Uterus (tissue), 2 donors: ENCODE measurements around the gene CACNB3.

ENCODE experiments used
- CTCF ChIP-seq, 4 experiments: fragments of 200-600 bp in 2 of 4; fragments of 450-650 bp in 2 of 4; sonication (generic) in 2 of 4; IDR thresholded peaks; one replicate each; pipeline ENCODE4 v1.5.1; 2016 to 2019; ENCODE audit warnings: antibody characterized with exemption in 4 of 4, mild to moderate bottlenecking in 2 of 4, moderate library complexity in 1 of 4
- POLR2A ChIP-seq, 2 donors: fragments of 450-650 bp; IDR thresholded peaks; one replicate each; pipeline ENCODE4 v1.6.1; 2016; ENCODE audit warnings: antibody characterized with exemption in 2 of 2, mild to moderate bottlenecking in 1 of 2, moderate library complexity in 1 of 2

- no peak for TF ChIP-seq CTCF (IDR thresholded peaks at IDR 0.05)
- no peak for TF ChIP-seq POLR2A (IDR thresholded peaks at IDR 0.05)
Observed at GRCh38 chr12:48768736-48769135, 49.6 kb upstream of the CACNB3 start.
